Stimulated activated CD8-positive, alpha-beta memory T cell treated with anti-CD3 and anti-CD28 coated beads, Interleukin-7, amount 100 ng/mL, for 48 hours (primary cell): ENCODE data around the gene CASP8.

Source experiments
- DNase-seq, 2 donors: peaks; one replicate each; pipeline ENCODE4 v3.0.0-alpha.2; 2020; ENCODE audit warnings: low read depth in 1 of 2; ENCODE audit errors: extremely low read depth in 1 of 2

The CASP8 gene

GRCh38 chr2:201260302-201260800 lies at the start of gene CASP8:
CASP8 (plus strand) TSS chr2:201260536; CDS start chr2:201266487, 5,951 bp downstream.
- peak; percentile 27 to 39 for DNase-seq

GRCh38 chr2:201215963-201216362 lies 44.4 kb upstream of the CASP8 start:
- no peak for DNase-seq

GRCh38 chr2:201216918-201217317 lies 43.4 kb upstream of the CASP8 start:
- no peak for DNase-seq

GRCh38 chr2:201218780-201219179 lies 41.6 kb upstream of the CASP8 start:
- DNase-seq, result no peak

GRCh38 chr2:201219328-201220096 lies 40.8 kb upstream of the CASP8 start:
- no peak for DNase-seq

GRCh38 chr2:201220102-201220570 lies 40.2 kb upstream of the CASP8 start:
- no peak for DNase-seq

- DNase-seq, result no peak
Observed at GRCh38 chr2:201223089-201224073, 37.0 kb upstream of the CASP8 start.

- DNase-seq, result no peak
Observed at GRCh38 chr2:201228271-201228911, 31.9 kb upstream of the CASP8 start.

- no peak for DNase-seq
Observed at GRCh38 chr2:201228912-201229290, 31.4 kb upstream of the CASP8 start.

- DNase-seq, result peak; percentile 72 to 88
Observed at GRCh38 chr2:201231781-201232466, 28.4 kb upstream of the CASP8 start.

GRCh38 chr2:201232467-201232815 lies 27.9 kb upstream of the CASP8 start:
- no peak for DNase-seq

GRCh38 chr2:201233192-201233811 lies 27.0 kb upstream of the CASP8 start:
- DNase-seq, result peak; percentile 59 to 88

GRCh38 chr2:201233812-201234662 lies 26.3 kb upstream of the CASP8 start:
- DNase-seq, result no peak

- DNase-seq, result no peak
Observed at GRCh38 chr2:201234663-201235135, 25.6 kb upstream of the CASP8 start.

GRCh38 chr2:201235860-201236811 lies 24.2 kb upstream of the CASP8 start:
- DNase-seq, result no peak

- no peak for DNase-seq
Observed at GRCh38 chr2:201237486-201238123, 22.7 kb upstream of the CASP8 start.
